B cell (primary cell): Measurements from ENCODE around the gene KPNA3. TPM values are rescaled to one million over a fixed set of nuclear protein-coding genes. Genes with fewer than 3 reads are reported as not detected.
"Not testable (repeated sequence)": the region's sequence is repeated elsewhere in the genome, so short reads cannot be mapped to it uniquely, and the experiment has no call there.

Experiments
- ATAC-seq: fragments of 200-7000 bp; cut with Tn5 transposase; one replicate; pipeline ENCODE4 v1.10.0; 2021; ENCODE audit warnings: low read depth, mild to moderate bottlenecking, moderate number of reproducible peaks, moderate library complexity
- CTCF ChIA-PET: fragments of 350-600 bp; sonication (Branson Sonifier 250); formaldehyde crosslinking; loops from one replicate; lab custom pipeline; 2021; ENCODE audit warnings: antibody characterized with exemption, inconsistent platforms; lab: Charles Lee
- POLR2A ChIA-PET: fragments of 350-600 bp; sonication (Branson Sonifier 250); formaldehyde crosslinking; loops from one replicate; lab custom pipeline; 2021; ENCODE audit warnings: antibody characterized with exemption; lab: Charles Lee
- DNase-seq: peaks from one replicate; pipeline ENCODE4 v3.0.0; 2013
- H2AFZ ChIP-seq: 2 replicates; pipeline ENCODE4 v1.6.1; 2012; ENCODE audit warnings: mild to moderate bottlenecking, low read depth, low read length; ENCODE audit not compliant: insufficient read depth, poor library complexity, severe bottlenecking
- H3K27ac ChIP-seq, 2 donors: 1 replicate in 1 of 2; 2 replicates in 1 of 2; pipeline ENCODE4 v1.5.1; 2012 to 2013; ENCODE audit warnings: low read length in 2 of 2, mild to moderate bottlenecking in 2 of 2, moderate library complexity in 1 of 2
- H3K27me3 ChIP-seq, 4 experiments: fragments of 200-600 bp in 1 of 4; sonication (generic) in 1 of 4; replicated peaks in 1 of 4; 1 replicate in 2 of 4; 2 replicates in 2 of 4; pipeline versions ENCODE4 v1.6.1 to v1.7.0; 2013 to 2016; ENCODE audit warnings: low read length in 3 of 4, mild to moderate bottlenecking in 2 of 4, mixed read lengths in 1 of 4, moderate library complexity in 1 of 4; ENCODE audit not compliant: insufficient read depth in 4 of 4, control insufficient read depth in 3 of 4; ENCODE audit errors: control extremely low read depth in 1 of 4
- H3K36me3 ChIP-seq, 2 experiments: replicated peaks in 1 of 2; 1 replicate in 1 of 2; 2 replicates in 1 of 2; pipeline versions ENCODE4 v1.6.1 to v1.7.1; 2013; ENCODE audit warnings: low read length in 1 of 2; ENCODE audit not compliant: insufficient read depth in 2 of 2, control insufficient read depth in 1 of 2; ENCODE audit errors: control extremely low read depth in 1 of 2, extremely low read depth in 1 of 2
- H3K4me1 ChIP-seq, 2 donors: fragments of 200-600 bp in 1 of 2; sonication (generic) in 1 of 2; 1 replicate in 1 of 2; 2 replicates in 1 of 2; pipeline versions ENCODE4 v1.5.1 to v1.6.1; 2013 to 2017; ENCODE audit warnings: low read length in 2 of 2; ENCODE audit not compliant: control insufficient read depth in 2 of 2, insufficient read depth in 2 of 2
- H3K4me2 ChIP-seq: replicated peaks from 2 replicates; pipeline ENCODE3; 2012; ENCODE audit warnings: mild to moderate bottlenecking, low read depth, low read length; ENCODE audit not compliant: poor library complexity, severe bottlenecking
- H3K4me3 ChIP-seq, 5 experiments: fragments of 200-600 bp in 1 of 5; sonication (generic) in 1 of 5; 1 replicate in 3 of 5; 2 replicates in 2 of 5; pipeline versions ENCODE4 v1.5.1 to v1.7.0; 2011 to 2016; ENCODE audit warnings: low read length in 4 of 5, mild to moderate bottlenecking in 4 of 5, low read depth in 2 of 5, control low read depth in 1 of 5, moderate library complexity in 1 of 5; ENCODE audit not compliant: insufficient read depth in 1 of 5; ENCODE audit errors: control extremely low read depth in 1 of 5, extremely low read depth in 1 of 5
- H3K79me2 ChIP-seq: fragments of 200-600 bp; sonication (generic); one replicate; pipeline ENCODE4 v1.6.0; 2016; ENCODE audit warnings: low read length; ENCODE audit not compliant: control insufficient read depth, insufficient read depth
- H3K9ac ChIP-seq: fragments of 200-600 bp; sonication (generic); 2 replicates; pipeline ENCODE4 v1.6.1; 2017; ENCODE audit warnings: mild to moderate bottlenecking, low read length, moderate library complexity
- H3K9me3 ChIP-seq, 3 donors: one replicate each; pipeline versions ENCODE4 v1.6.1 to v1.7.1; 2013; ENCODE audit warnings: low read length in 2 of 3; ENCODE audit not compliant: control insufficient read depth in 2 of 3, insufficient read depth in 1 of 3; ENCODE audit errors: control extremely low read depth in 1 of 3
- H4K20me1 ChIP-seq: 2 replicates; pipeline ENCODE4 v1.6.0; 2012; ENCODE audit warnings: mild to moderate bottlenecking, low read length; ENCODE audit not compliant: insufficient read depth, control insufficient read depth, poor library complexity, severe bottlenecking
- H3K27ac Mint-ChIP-seq: one replicate; pipeline ENCODE4 v1.8.0; 2021; ENCODE audit warnings: mixed read lengths
- H3K27me3 Mint-ChIP-seq: one replicate; pipeline ENCODE4 v1.8.0; 2021; ENCODE audit warnings: mixed read lengths
- H3K4me1 Mint-ChIP-seq: one replicate; pipeline ENCODE4 v1.8.0; 2021; ENCODE audit warnings: mixed read lengths
- H3K4me3 Mint-ChIP-seq: one replicate; pipeline ENCODE4 v1.8.0; 2021; ENCODE audit warnings: mixed read lengths
- H3K9me3 Mint-ChIP-seq: one replicate; pipeline ENCODE4 v1.8.0; 2022; ENCODE audit warnings: mixed read lengths; ENCODE audit not compliant: insufficient read depth
- CTCF ChIP-seq: fragments of 200-600 bp; IDR thresholded peaks from one replicate; pipeline ENCODE4 v1.8.0; 2022; ENCODE audit warnings: antibody characterized with exemption, mild to moderate bottlenecking
- EZH2 ChIP-seq: IDR thresholded peaks from 2 replicates; pipeline ENCODE4 v1.6.1; 2012; ENCODE audit warnings: borderline replicate concordance, low read depth, mild to moderate bottlenecking, moderate library complexity, low read length; ENCODE audit not compliant: insufficient read depth, poor library complexity, severe bottlenecking
- WGBS: methylation state at CpG from one replicate; pipeline ENCODE4 v1.1.5; 2013; ENCODE audit warnings: missing lambda C conversion rate; ENCODE audit not compliant: insufficient coverage; 5-methylcytosine and 5-hydroxymethylcytosine counted together
- intact Hi-C: fragments of 100-400 bp; cut with micrococcal nuclease; formaldehyde crosslinking; loops from one replicate; pipeline ENCODE4 v1.10.0; 2022
- polyA plus RNA-seq: library from polyadenylated mRNA; depleted of rRNA; stranded (reverse); fragments of >200 nt; gene quantifications from 2 replicates; pipeline ENCODE4 v1.2.3, GENCODE V29; 2012
- total RNA-seq, 2 donors: library from RNA; stranded (reverse); fragments of 120-200 nt in 1 of 2; gene quantifications; 1 replicate in 1 of 2; 2 replicates in 1 of 2; pipeline versions ENCODE4 v1.2.3 to v1.2.4, GENCODE V29; 2013 to 2022

The KPNA3 gene
- total and polyA plus RNA-seq, 2 donors (not counting 1 experiment from before 2014, with no cell fraction given), result 7.8 to 19.7 TPM

DNA sequence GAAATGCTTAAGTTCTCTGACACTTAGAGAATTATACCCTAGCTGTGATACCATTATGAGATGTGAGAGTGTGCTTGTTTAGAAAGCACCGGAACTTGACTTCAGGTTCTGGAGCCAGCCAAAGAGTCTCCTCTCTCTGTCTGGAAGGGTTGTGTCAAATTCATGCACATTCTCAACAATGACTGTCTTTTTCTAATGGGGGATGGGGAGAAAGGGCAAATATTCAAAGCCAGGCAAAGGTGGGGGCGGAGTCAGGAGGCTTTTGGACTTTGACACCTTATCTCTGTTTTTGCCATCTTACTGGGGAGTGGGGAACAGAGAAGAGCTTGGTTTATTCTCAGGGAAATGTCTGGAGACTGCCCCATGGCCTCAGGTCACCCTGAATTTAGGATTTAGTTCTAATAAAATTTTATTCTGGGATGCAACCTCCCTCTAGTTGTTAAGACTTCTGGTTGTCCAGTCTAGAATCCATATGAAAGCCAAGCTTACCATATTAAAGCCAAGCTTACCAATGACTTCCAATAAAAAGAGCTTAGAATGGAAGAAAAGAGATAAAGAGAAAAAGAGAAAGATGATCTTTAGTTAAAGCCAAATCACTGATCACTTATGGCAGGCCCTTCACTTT lies 28.2 kb upstream of the KPNA3 start:
- Mint-ChIP-seq H3K4me1 (no peaks in the 10 kb centered on the region), H3K27ac (no peak overlapping the region), H3K9me3 (no peaks in the 10 kb centered on the region), H3K27me3 (peaks cover 33% of the 10 kb centered on the region), H3K4me3 (no peak overlapping the region)
- H3K4me2 ChIP-seq, result no peak overlapping the region
- no peaks in the 10 kb centered on the region for H3K36me3 ChIP-seq
- H3K4me1 ChIP-seq, result no peaks in the 10 kb centered on the region
- H3K79me2 ChIP-seq, result no peaks in the 10 kb centered on the region
- TF ChIP-seq EZH2 (no peak), CTCF (no peak)
- ChIA-PET CTCF (interaction anchor here (0.6 to 0.8 kb wide), 2 partner anchors 26 to 1249 kb away, joined by 3 read pairs; no protein-coding TSS in a partner anchor), POLR2A (no interaction called here)
- no peak overlapping the region for H3K4me3 ChIP-seq
- H4K20me1 ChIP-seq, result no peaks in the 10 kb centered on the region
- peaks cover 0 to 3% (median 0%) of the 10 kb centered on the region in 4 experiments for H3K27me3 ChIP-seq
- no peak overlapping the region for H2AFZ ChIP-seq
- no peak overlapping the region for H3K27ac ChIP-seq
- no peaks in the 10 kb centered on the region for H3K9me3 ChIP-seq
- intact Hi-C loops, result no loop called here
- no peak for DNase-seq
- ATAC-seq, result no peak
- no peak overlapping the region for H3K9ac ChIP-seq
- WGBS, result no CpG with 5 or more reads among the region's 2 CpGs

DNA sequence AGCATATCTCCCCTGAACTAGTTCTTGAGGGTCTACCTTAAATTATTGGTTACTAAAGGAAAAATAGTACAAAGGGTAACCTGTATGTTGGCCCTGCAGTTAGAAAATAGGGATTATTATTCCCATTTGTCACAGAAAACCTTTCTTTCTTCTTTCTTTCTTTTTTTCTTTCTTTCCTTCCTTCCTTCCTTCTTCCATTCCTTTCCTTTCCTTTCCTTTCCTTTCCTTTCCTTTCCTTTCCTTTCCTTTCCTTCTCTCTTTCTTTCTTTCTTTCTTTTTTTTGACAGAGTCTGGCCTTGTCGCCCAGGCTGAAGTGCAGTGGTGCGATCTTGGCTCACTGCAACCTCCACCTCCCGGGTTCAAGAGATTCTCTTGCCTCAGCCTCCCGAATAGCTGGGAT lies 23.6 kb upstream of the KPNA3 start:
- H3K9ac ChIP-seq, H3K4me3 Mint-ChIP-seq, POLR2A ChIA-PET, intact Hi-C loops, H3K4me1 Mint-ChIP-seq, H3K4me1 ChIP-seq, H4K20me1 ChIP-seq, H3K36me3 ChIP-seq, H3K79me2 ChIP-seq, H3K4me3 ChIP-seq, H3K27ac ChIP-seq, H2AFZ ChIP-seq, H3K9me3 ChIP-seq, H3K9me3 Mint-ChIP-seq, ATAC-seq, H3K27ac Mint-ChIP-seq, H3K4me2 ChIP-seq, DNase-seq, H3K27me3 ChIP-seq: not testable (repeated sequence)
- peaks cover 21% of the 10 kb centered on the region for H3K27me3 Mint-ChIP-seq
- CTCF ChIA-PET, result interaction anchor here (1.1 kb wide), 1 partner anchor 535 kb away, joined by 3 read pairs; no protein-coding TSS in a partner anchor
- no CpG with 5 or more reads among the region's 4 CpGs for WGBS
